Measurements from ENCODE around the gene TSC22D1. TPM values are rescaled to one million over a fixed set of nuclear protein-coding genes. Genes with fewer than 3 reads are reported as not detected.

The TSC22D1 gene
- total and polyA plus RNA-seq, 4 donors: 21.0 to 43.5 (median 37.0) TPM

DNA sequence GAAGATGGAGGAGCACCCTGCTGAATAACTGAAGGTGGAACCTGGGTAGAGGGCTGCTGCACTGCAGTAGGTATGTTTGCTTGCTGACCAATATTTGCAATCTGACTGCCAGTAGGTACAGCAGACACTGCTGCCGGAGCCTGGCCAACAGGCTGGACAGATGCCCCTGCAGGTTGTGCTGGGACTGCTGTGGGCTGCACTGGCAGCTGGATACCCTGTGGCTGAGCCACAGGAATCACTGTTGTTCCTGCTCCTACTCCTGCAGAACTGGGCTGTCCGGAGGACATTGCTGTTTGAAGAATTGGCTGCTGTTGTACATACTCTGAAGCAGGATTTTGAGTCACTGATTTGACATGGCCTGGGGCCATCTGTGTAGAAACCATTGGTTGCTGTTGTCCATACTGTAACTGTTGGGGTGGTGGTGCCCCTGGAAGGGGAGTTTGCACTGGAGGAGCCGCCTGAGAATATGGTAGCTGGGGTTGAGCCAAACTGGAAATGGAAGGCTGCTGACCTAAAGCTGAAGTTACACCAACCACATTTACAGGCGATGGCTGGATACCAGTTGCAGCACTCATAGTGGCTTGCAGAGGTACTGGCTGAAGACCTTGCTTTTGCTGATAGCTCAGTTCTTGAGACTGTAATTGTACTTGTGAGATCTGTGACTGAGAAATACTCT, 2.2 kb downstream of the TSC22D1 start:
- WGBS: 82% methylated on average over 4 of the region's 4 CpGs
- Histone ChIP-seq H3K27ac (ENCODE audit: low read depth in 1 of 2, low read length in 2 of 2) (no peak overlapping the region), H3K4me1 (ENCODE audit: control insufficient read depth in 4 of 4, insufficient read depth in 4 of 4, low read length in 3 of 4) (peaks cover 0 to 27% (median 10%) of the 10 kb centered on the region in 4 donors), H3K36me3 (ENCODE audit: control insufficient read depth in 4 of 4, insufficient read depth in 3 of 4, low read depth in 1 of 4, low read length in 3 of 4) (no peaks in the 10 kb centered on the region), H3K4me3 (ENCODE audit: low read depth in 1 of 3, low read length in 3 of 3) (no peak overlapping the region), H3K9me3 (ENCODE audit: control insufficient read depth in 4 of 4, low read length in 3 of 4) (no peaks in the 10 kb centered on the region), H3K9ac (ENCODE audit: low read depth in 1 of 2, low read length in 2 of 2) (no peak overlapping the region), H3K27me3 (ENCODE audit: control insufficient read depth in 4 of 4, insufficient read depth in 4 of 4, low read length in 3 of 4) (peaks cover 0 to 4% (median 1%) of the 10 kb centered on the region in 4 donors)
- no peak for DNase-seq (ENCODE audit: low spot score)
- TF ChIP-seq CTCF (IDR thresholded peaks at IDR 0.05; ENCODE audit: low read depth, low read length, missing input control): peak; percentile 20
- TF ChIP-seq YY1 (IDR thresholded peaks at IDR 0.05): no peak
- TF ChIP-seq FOXA2 (IDR thresholded peaks at IDR 0.05): no peak
- TF ChIP-seq, protein P1, sequence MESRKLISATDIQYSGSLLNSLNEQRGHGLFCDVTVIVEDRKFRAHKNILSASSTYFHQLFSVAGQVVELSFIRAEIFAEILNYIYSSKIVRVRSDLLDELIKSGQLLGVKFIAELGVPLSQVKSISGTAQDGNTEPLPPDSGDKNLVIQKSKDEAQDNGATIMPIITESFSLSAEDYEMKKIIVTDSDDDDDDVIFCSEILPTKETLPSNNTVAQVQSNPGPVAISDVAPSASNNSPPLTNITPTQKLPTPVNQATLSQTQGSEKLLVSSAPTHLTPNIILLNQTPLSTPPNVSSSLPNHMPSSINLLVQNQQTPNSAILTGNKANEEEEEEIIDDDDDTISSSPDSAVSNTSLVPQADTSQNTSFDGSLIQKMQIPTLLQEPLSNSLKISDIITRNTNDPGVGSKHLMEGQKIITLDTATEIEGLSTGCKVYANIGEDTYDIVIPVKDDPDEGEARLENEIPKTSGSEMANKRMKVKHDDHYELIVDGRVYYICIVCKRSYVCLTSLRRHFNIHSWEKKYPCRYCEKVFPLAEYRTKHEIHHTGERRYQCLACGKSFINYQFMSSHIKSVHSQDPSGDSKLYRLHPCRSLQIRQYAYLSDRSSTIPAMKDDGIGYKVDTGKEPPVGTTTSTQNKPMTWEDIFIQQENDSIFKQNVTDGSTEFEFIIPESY (IDR thresholded peaks at IDR 0.05): no peak
- no peak for TF ChIP-seq NR2F2 (IDR thresholded peaks at IDR 0.05)
- TF ChIP-seq MAX (IDR thresholded peaks at IDR 0.05): no peak
- no peak for TF ChIP-seq GABPA (IDR thresholded peaks at IDR 0.05 in 1 of 2, conservative IDR thresholded peaks at IDR 0.05 in 1 of 2)
- TF ChIP-seq ATF3 (IDR thresholded peaks at IDR 0.05): no peak

GRCh38 chr13:44573071-44573470, 3.1 kb downstream of the TSC22D1 start:
- no peak overlapping the region for H3K27ac ChIP-seq (ENCODE audit: low read depth in 1 of 2, low read length in 2 of 2)
- 83% methylated on average over 7 of the region's 7 CpGs for WGBS
- no peaks in the 10 kb centered on the region for H3K36me3 ChIP-seq (ENCODE audit: control insufficient read depth in 4 of 4, insufficient read depth in 3 of 4, low read depth in 1 of 4, low read length in 3 of 4)
- no peak overlapping the region for H3K4me3 ChIP-seq (ENCODE audit: low read depth in 1 of 3, low read length in 3 of 3)
- H3K9me3 ChIP-seq (ENCODE audit: control insufficient read depth in 4 of 4, low read length in 3 of 4): no peaks in the 10 kb centered on the region
- TF ChIP-seq, protein P1 (IDR thresholded peaks at IDR 0.05): no peak
- TF ChIP-seq CTCF (IDR thresholded peaks at IDR 0.05; ENCODE audit: low read depth, low read length, missing input control): no peak
- no peak for TF ChIP-seq EGR1 (IDR thresholded peaks at IDR 0.05; ENCODE audit: low read depth in 2 of 2)
- TF ChIP-seq FOXA1 (IDR thresholded peaks at IDR 0.05): no peak
- TF ChIP-seq MAX (IDR thresholded peaks at IDR 0.05): no peak
- TF ChIP-seq RXRA (IDR thresholded peaks at IDR 0.05): no peak
- TF ChIP-seq YY1 (IDR thresholded peaks at IDR 0.05): no peak
- TF ChIP-seq HNF4A (conservative IDR thresholded peaks at IDR 0.05): no peak
- no peak for TF ChIP-seq TAF1 (conservative IDR thresholded peaks at IDR 0.05)
- TF ChIP-seq FOXA2 (IDR thresholded peaks at IDR 0.05): no peak
- TF ChIP-seq GABPA (IDR thresholded peaks at IDR 0.05 in 1 of 2, conservative IDR thresholded peaks at IDR 0.05 in 1 of 2): no peak
- TF ChIP-seq HNF4G (IDR thresholded peaks at IDR 0.05): no peak
- TF ChIP-seq, protein P2, sequence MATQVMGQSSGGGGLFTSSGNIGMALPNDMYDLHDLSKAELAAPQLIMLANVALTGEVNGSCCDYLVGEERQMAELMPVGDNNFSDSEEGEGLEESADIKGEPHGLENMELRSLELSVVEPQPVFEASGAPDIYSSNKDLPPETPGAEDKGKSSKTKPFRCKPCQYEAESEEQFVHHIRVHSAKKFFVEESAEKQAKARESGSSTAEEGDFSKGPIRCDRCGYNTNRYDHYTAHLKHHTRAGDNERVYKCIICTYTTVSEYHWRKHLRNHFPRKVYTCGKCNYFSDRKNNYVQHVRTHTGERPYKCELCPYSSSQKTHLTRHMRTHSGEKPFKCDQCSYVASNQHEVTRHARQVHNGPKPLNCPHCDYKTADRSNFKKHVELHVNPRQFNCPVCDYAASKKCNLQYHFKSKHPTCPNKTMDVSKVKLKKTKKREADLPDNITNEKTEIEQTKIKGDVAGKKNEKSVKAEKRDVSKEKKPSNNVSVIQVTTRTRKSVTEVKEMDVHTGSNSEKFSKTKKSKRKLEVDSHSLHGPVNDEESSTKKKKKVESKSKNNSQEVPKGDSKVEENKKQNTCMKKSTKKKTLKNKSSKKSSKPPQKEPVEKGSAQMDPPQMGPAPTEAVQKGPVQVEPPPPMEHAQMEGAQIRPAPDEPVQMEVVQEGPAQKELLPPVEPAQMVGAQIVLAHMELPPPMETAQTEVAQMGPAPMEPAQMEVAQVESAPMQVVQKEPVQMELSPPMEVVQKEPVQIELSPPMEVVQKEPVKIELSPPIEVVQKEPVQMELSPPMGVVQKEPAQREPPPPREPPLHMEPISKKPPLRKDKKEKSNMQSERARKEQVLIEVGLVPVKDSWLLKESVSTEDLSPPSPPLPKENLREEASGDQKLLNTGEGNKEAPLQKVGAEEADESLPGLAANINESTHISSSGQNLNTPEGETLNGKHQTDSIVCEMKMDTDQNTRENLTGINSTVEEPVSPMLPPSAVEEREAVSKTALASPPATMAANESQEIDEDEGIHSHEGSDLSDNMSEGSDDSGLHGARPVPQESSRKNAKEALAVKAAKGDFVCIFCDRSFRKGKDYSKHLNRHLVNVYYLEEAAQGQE (IDR thresholded peaks at IDR 0.05): no peak
- no peak for TF ChIP-seq SP1 (IDR thresholded peaks at IDR 0.05)
- TF ChIP-seq NR2F2 (IDR thresholded peaks at IDR 0.05): no peak
- no peak for TF ChIP-seq JUND (IDR thresholded peaks at IDR 0.05)
- no peak for DNase-seq (ENCODE audit: low spot score)
- peaks cover 0 to 25% (median 8%) of the 10 kb centered on the region in 4 donors for H3K4me1 ChIP-seq (ENCODE audit: control insufficient read depth in 4 of 4, insufficient read depth in 4 of 4, low read length in 3 of 4)
- no peak overlapping the region for H3K9ac ChIP-seq (ENCODE audit: low read depth in 1 of 2, low read length in 2 of 2)
- peaks cover 0 to 4% (median 3%) of the 10 kb centered on the region in 4 donors for H3K27me3 ChIP-seq (ENCODE audit: control insufficient read depth in 4 of 4, insufficient read depth in 4 of 4, low read length in 3 of 4)
